ENCODE data around the gene CHEK2.
"Not testable (repeated sequence)": the region's sequence is repeated elsewhere in the genome, so short reads cannot be mapped to it uniquely, and the experiment has no call there.

The CHEK2 gene

GRCh38 chr22:28741200-28741784 is 328 bp downstream of the CHEK2 start:
- DNase-seq (ENCODE audit: low read depth in 3 of 3), result peak in 1 of 3 donors; percentile 2

GRCh38 chr22:28738876-28739275 is 2.7 kb downstream of the CHEK2 start:
- not testable (repeated sequence) for DNase-seq (ENCODE audit: low read depth in 3 of 3)

- no peak for DNase-seq (ENCODE audit: low read depth in 3 of 3)
These were observed 3.9 kb downstream of the CHEK2 start for GRCh38 chr22:28737701-28738100.

GRCh38 chr22:28736301-28737155 is 5.1 kb downstream of the CHEK2 start:
- no peak for DNase-seq (ENCODE audit: low read depth in 3 of 3)

GRCh38 chr22:28734393-28734792 is 7.2 kb downstream of the CHEK2 start:
- no peak for DNase-seq (ENCODE audit: low read depth in 3 of 3)

GRCh38 chr22:28730179-28730578 is 11.4 kb downstream of the CHEK2 start:
- DNase-seq (ENCODE audit: low read depth in 3 of 3), result no peak

- no peak for DNase-seq (ENCODE audit: low read depth in 3 of 3)
These were observed 12.9 kb downstream of the CHEK2 start for GRCh38 chr22:28728621-28729313.

- DNase-seq (ENCODE audit: low read depth in 3 of 3), result no peak
These were observed 13.6 kb downstream of the CHEK2 start for GRCh38 chr22:28728002-28728401.

- no peak for DNase-seq (ENCODE audit: low read depth in 3 of 3)
These were observed 23.6 kb downstream of the CHEK2 start for GRCh38 chr22:28718044-28718443.

- DNase-seq (ENCODE audit: low read depth in 3 of 3), result no peak
These were observed 24.9 kb downstream of the CHEK2 start for GRCh38 chr22:28716686-28717085.

GRCh38 chr22:28715611-28716010 is 26.0 kb downstream of the CHEK2 start:
- no peak for DNase-seq (ENCODE audit: low read depth in 3 of 3)

GRCh38 chr22:28714043-28714628 is 27.5 kb downstream of the CHEK2 start:
- DNase-seq (ENCODE audit: low read depth in 3 of 3), result no peak

- DNase-seq (ENCODE audit: low read depth in 3 of 3), result no peak
These were observed 29.5 kb downstream of the CHEK2 start for GRCh38 chr22:28711820-28712777.

- no peak for DNase-seq (ENCODE audit: low read depth in 3 of 3)
These were observed 30.3 kb downstream of the CHEK2 start for GRCh38 chr22:28711341-28711740.

GRCh38 chr22:28710576-28711191 is 30.9 kb downstream of the CHEK2 start:
- no peak for DNase-seq (ENCODE audit: low read depth in 3 of 3)

GRCh38 chr22:28710107-28710506 is 31.5 kb downstream of the CHEK2 start:
- no peak for DNase-seq (ENCODE audit: low read depth in 3 of 3)

GRCh38 chr22:28706845-28707244 is 34.8 kb downstream of the CHEK2 start:
- no peak for DNase-seq (ENCODE audit: low read depth in 3 of 3)

- no peak for DNase-seq (ENCODE audit: low read depth in 3 of 3)
These were observed 38.2 kb downstream of the CHEK2 start for GRCh38 chr22:28703436-28703835.

GRCh38 chr22:28702891-28703290 is 38.7 kb downstream of the CHEK2 start:
- no peak for DNase-seq (ENCODE audit: low read depth in 3 of 3)

- not testable (repeated sequence) for DNase-seq (ENCODE audit: low read depth in 3 of 3)
These were observed 48.4 kb downstream of the CHEK2 start for GRCh38 chr22:28693041-28693760.

All from stimulated activated CD4-positive, alpha-beta T cell treated with anti-CD3 and anti-CD28 coated beads, TNF-alpha, amount 100 ng/mL, for 48 hours (primary cell).